Endothelial cell of umbilical vein (primary cell): ENCODE measurements around the gene CDHR5. TPM values are rescaled to one million over a fixed set of nuclear protein-coding genes. Genes with fewer than 3 reads are reported as not detected.
"Not testable (repeated sequence)": the region's sequence is repeated elsewhere in the genome, so short reads cannot be mapped to it uniquely, and the experiment has no call there.

Experiments used
- BruUV-seq: library from RNA; stranded (reverse); fragments of 400-500 nt; replicated peaks from 2 replicates; lab custom pipeline; 2021; lab: Mats Ljungman, UMichigan
- CTCF ChIA-PET: fragments of 300-600, 350-600 bp; sonication (Branson Sonifier 250); formaldehyde crosslinking; loops from one replicate; lab custom pipeline; 2021; ENCODE audit warnings: antibody characterized with exemption, inconsistent platforms; lab: Charles Lee
- POLR2A ChIA-PET: fragments of 300-600, 350-600 bp; sonication (Branson Sonifier 250); formaldehyde crosslinking; loops from one replicate; lab custom pipeline; 2021; ENCODE audit warnings: antibody characterized with exemption, inconsistent platforms; lab: Charles Lee
- DNase-seq: peaks from one replicate; pipeline ENCODE4 v3.0.0-alpha.2; 2011; ENCODE audit warnings: low read depth, low spot score
- FAIRE-seq: peaks from 2 replicates; lab custom pipeline; 2011; peaks lifted over from hg19 to GRCh38; lab: Jason Lieb, UNC
- H2AFZ ChIP-seq: 2 replicates; pipeline ENCODE4 v1.6.0; 2012; ENCODE audit warnings: low read depth, low read length, control low read depth, inconsistent platforms
- H3K27ac ChIP-seq: 2 replicates; pipeline ENCODE4 v1.5.1; 2011; ENCODE audit warnings: low read depth, mild to moderate bottlenecking, control low read depth, low read length, moderate library complexity; ENCODE audit not compliant: insufficient read depth
- H3K27me3 ChIP-seq, 2 experiments: 2 replicates each; pipeline versions ENCODE4 v1.6.0 to v1.6.1; 2011; ENCODE audit warnings: low read length in 2 of 2, mixed read lengths in 1 of 2; ENCODE audit not compliant: control insufficient read depth in 2 of 2, insufficient read depth in 2 of 2
- H3K36me3 ChIP-seq, 2 experiments: 2 replicates in 1 of 2; 3 replicates in 1 of 2; pipeline ENCODE4 v1.5.1; 2011; ENCODE audit warnings: low read length in 2 of 2, mild to moderate bottlenecking in 1 of 2, moderate library complexity in 1 of 2; ENCODE audit not compliant: control insufficient read depth in 2 of 2, insufficient read depth in 2 of 2; ENCODE audit errors: extremely low read depth in 1 of 2
- H3K4me1 ChIP-seq: 3 replicates; pipeline ENCODE4 v1.5.1; 2011; ENCODE audit warnings: mild to moderate bottlenecking, low read length; ENCODE audit not compliant: control insufficient read depth, insufficient read depth; ENCODE audit errors: extremely low read depth
- H3K4me2 ChIP-seq: 2 replicates; pipeline ENCODE4 v1.6.1; 2011; ENCODE audit warnings: low read length, control low read depth, mixed read lengths; ENCODE audit not compliant: insufficient read depth
- H3K4me3 ChIP-seq, 3 experiments: fragments of 200-600 bp in 1 of 3; sonication (generic), shearing (Covaris generic) in 1 of 3; replicated peaks in 1 of 3; 2 replicates each; pipeline ENCODE4 v1.5.1; 2011 to 2016; ENCODE audit warnings: control low read depth in 3 of 3, low read length in 3 of 3, mild to moderate bottlenecking in 2 of 3, inconsistent platforms in 1 of 3, low read depth in 1 of 3, moderate library complexity in 1 of 3; ENCODE audit not compliant: insufficient read depth in 1 of 3
- H3K79me2 ChIP-seq: 2 replicates; pipeline ENCODE4 v1.6.0; 2012; ENCODE audit warnings: low read length, inconsistent platforms; ENCODE audit not compliant: control insufficient read depth, insufficient read depth
- H3K9ac ChIP-seq: replicated peaks from 2 replicates; pipeline ENCODE3; 2011; ENCODE audit warnings: low read length, control low read depth; ENCODE audit not compliant: insufficient read depth; ENCODE audit errors: extremely low read depth
- H3K9me1 ChIP-seq: replicated peaks from 3 replicates; pipeline ENCODE4 v1.6.0; 2011; ENCODE audit warnings: mild to moderate bottlenecking, low read length; ENCODE audit not compliant: control insufficient read depth, insufficient read depth; ENCODE audit errors: extremely low read depth
- H3K9me3 ChIP-seq: replicated peaks from 2 replicates; pipeline ENCODE4 v1.5.1; 2012; ENCODE audit warnings: low read length, inconsistent platforms; ENCODE audit not compliant: control insufficient read depth, insufficient read depth
- H4K20me1 ChIP-seq: replicated peaks from 2 replicates; pipeline ENCODE3; 2011; ENCODE audit warnings: mild to moderate bottlenecking, low read length; ENCODE audit not compliant: control insufficient read depth, insufficient read depth; ENCODE audit errors: extremely low read depth
- EZH2 ChIP-seq: IDR thresholded peaks from 2 replicates; pipeline ENCODE4 v1.6.1; 2012; ENCODE audit warnings: borderline replicate concordance, low read depth, mild to moderate bottlenecking, moderate library complexity, low read length, inconsistent platforms; ENCODE audit not compliant: severe bottlenecking
- FOS ChIP-seq: IDR thresholded peaks from 2 replicates; pipeline ENCODE4 v1.6.1; 2011; ENCODE audit warnings: mild to moderate bottlenecking, low read length, moderate library complexity, borderline replicate concordance; ENCODE audit not compliant: insufficient read depth
- GATA2 ChIP-seq: IDR thresholded peaks from 2 replicates; pipeline ENCODE4 v1.7.0; 2011; ENCODE audit warnings: low read depth, mild to moderate bottlenecking, moderate library complexity, mixed read lengths, low read length; ENCODE audit not compliant: insufficient read length, insufficient read depth
- JUN ChIP-seq: IDR thresholded peaks from 2 replicates; pipeline ENCODE4 v1.6.1; 2011; ENCODE audit warnings: borderline replicate concordance, low read depth; ENCODE audit not compliant: insufficient read length, insufficient read depth
- MAX ChIP-seq: IDR thresholded peaks from 2 replicates; pipeline ENCODE4 v1.6.1; 2011; ENCODE audit not compliant: insufficient read depth, insufficient read length
- MYC ChIP-seq: IDR thresholded peaks from one replicate; pipeline ENCODE4 v1.6.1; 2011; ENCODE audit warnings: mild to moderate bottlenecking, low read depth, low read length
- POLR2A ChIP-seq: IDR thresholded peaks from 2 replicates; pipeline ENCODE4 v1.6.1; 2012; ENCODE audit warnings: low read depth, mild to moderate bottlenecking, control low read depth, low read length
- POLR2AphosphoS5 ChIP-seq: IDR thresholded peaks from 2 replicates; pipeline ENCODE4 v1.6.1; 2012; ENCODE audit warnings: low read depth, mild to moderate bottlenecking, control low read depth, low read length, moderate library complexity; ENCODE audit not compliant: insufficient read depth
- dilution Hi-C: fragments of 300-500 bp; cut with MboI; formaldehyde crosslinking; loops from one replicate; pipeline ENCODE4 v1.15.0; 2019; ENCODE audit warnings: low sequenced_read_pairs; ENCODE audit not compliant: extremely low pct_ligation_motif_present
- intact Hi-C: fragments of 100-400 bp; cut with micrococcal nuclease; formaldehyde crosslinking; loops from one replicate; pipeline ENCODE4 v1.10.0; 2022
- polyA plus RNA-seq, 4 experiments: library from polyadenylated mRNA; depleted of rRNA in 3 of 4; stranded (reverse) in 3 of 4; unstranded in 1 of 4; fragments of >200 nt; gene quantifications; 2 replicates each; pipeline versions ENCODE4 v1.2.1 to v1.2.3, GENCODE V29; 2011 to 2012; ENCODE audit warnings: missing spikeins in 1 of 4
- total RNA-seq: library from RNA; stranded (reverse); gene quantifications from 2 replicates; pipeline ENCODE4 v1.2.3, GENCODE V29; 2021
- TF ChIP-seq, protein P1 (sequence below), 2 donors: IDR thresholded peaks; 1 replicate in 1 of 2; 2 replicates in 1 of 2; pipeline ENCODE4 v1.5.1; 2011; ENCODE audit warnings: low read length in 2 of 2, mild to moderate bottlenecking in 2 of 2, moderate library complexity in 2 of 2, control low read depth in 1 of 2, inconsistent platforms in 1 of 2, low read depth in 1 of 2; ENCODE audit not compliant: insufficient read depth in 1 of 2; ENCODE audit errors: extremely low read depth in 1 of 2

CDHR5 gene
- total and polyA plus RNA-seq, 2 donors (not counting 3 experiments of a cell fraction or from before 2014, with no cell fraction given) = not detected

DNA sequence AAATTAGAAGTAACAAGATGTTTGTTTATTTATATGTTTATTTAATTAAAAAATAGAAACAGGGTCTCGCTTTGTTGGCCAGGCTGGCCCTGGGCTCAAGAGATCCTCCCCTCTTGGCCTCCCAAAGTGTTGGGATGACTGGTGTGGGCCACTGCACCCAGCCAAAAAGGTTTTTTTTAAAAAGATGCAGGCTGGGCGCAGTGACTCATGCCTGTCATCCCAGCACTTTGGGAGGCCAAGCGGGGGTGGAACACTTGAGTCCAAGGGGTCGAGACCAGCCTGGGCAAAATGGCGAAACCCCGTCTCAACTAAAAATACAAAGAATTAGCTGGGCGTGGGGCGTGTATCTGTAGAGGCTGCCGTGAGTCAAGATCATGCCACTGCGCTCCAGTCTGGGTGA lies 25.7 kb upstream of the CDHR5 start:
- no TSS peak for BruUV-seq
- H2AFZ ChIP-seq = no peak overlapping the region
- H3K36me3 ChIP-seq = peaks cover 0 to 12% of the 10 kb centered on the region in 2 experiments
- ChIA-PET CTCF (no interaction called here), POLR2A (no interaction called here)
- no peak overlapping the region for H3K27ac ChIP-seq
- H3K9me3 ChIP-seq = no peaks in the 10 kb centered on the region
- intact Hi-C loops (no loop called here), dilution Hi-C loops (no loop called here)
- H3K4me2 ChIP-seq = no peak overlapping the region
- no peaks in the 10 kb centered on the region for H3K27me3 ChIP-seq
- H3K9me1 ChIP-seq = no peaks in the 10 kb centered on the region
- H3K79me2 ChIP-seq = no peaks in the 10 kb centered on the region
- no peaks in the 10 kb centered on the region for H4K20me1 ChIP-seq
- TF ChIP-seq EZH2 (no peak), JUN (no peak), MAX (no peak), MYC (no peak), POLR2AphosphoS5 (no peak), POLR2A (no peak), GATA2 (no peak), FOS (no peak)
- TF ChIP-seq, protein P1, sequence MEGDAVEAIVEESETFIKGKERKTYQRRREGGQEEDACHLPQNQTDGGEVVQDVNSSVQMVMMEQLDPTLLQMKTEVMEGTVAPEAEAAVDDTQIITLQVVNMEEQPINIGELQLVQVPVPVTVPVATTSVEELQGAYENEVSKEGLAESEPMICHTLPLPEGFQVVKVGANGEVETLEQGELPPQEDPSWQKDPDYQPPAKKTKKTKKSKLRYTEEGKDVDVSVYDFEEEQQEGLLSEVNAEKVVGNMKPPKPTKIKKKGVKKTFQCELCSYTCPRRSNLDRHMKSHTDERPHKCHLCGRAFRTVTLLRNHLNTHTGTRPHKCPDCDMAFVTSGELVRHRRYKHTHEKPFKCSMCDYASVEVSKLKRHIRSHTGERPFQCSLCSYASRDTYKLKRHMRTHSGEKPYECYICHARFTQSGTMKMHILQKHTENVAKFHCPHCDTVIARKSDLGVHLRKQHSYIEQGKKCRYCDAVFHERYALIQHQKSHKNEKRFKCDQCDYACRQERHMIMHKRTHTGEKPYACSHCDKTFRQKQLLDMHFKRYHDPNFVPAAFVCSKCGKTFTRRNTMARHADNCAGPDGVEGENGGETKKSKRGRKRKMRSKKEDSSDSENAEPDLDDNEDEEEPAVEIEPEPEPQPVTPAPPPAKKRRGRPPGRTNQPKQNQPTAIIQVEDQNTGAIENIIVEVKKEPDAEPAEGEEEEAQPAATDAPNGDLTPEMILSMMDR (IDR thresholded peaks at IDR 0.05; ENCODE audit: extremely low read depth in 1 of 2, insufficient read depth in 1 of 2, low read depth in 1 of 2, low read length in 2 of 2) = no peak
- no peak overlapping the region for H3K4me3 ChIP-seq
- H3K4me1 ChIP-seq = no peaks in the 10 kb centered on the region
- H3K9ac ChIP-seq = no peak overlapping the region
- DNase-seq (no peak), FAIRE-seq (no peak)

DNA sequence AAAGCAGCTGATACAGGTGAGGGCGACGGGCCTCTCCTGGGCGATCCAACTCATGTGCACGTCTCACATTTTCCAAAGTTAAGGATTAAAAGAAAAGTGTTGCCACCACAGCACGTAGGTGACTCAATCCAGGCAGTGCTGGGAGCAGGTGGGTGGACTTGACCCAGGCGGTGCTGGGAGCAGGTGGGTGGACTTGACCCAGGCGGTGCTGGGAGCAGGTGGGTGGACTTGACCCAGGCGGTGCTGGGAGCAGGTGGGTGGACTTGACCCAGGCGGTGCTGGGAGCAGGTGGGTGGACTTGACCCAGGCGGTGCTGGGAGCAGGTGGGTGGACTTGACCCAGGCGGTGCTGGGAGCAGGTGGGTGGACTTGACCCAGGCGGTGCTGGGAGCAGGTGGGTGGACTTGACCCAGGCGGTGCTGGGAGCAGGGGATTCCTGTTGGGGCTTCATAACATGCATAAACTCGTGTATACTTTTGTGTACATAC lies 23.0 kb upstream of the CDHR5 start:
- H4K20me1 ChIP-seq, H3K4me2 ChIP-seq, H3K9ac ChIP-seq, dilution Hi-C loops, H3K27ac ChIP-seq, H3K27me3 ChIP-seq, CTCF ChIA-PET, H2AFZ ChIP-seq, H3K79me2 ChIP-seq, POLR2A ChIA-PET, FAIRE-seq, BruUV-seq, H3K9me1 ChIP-seq, DNase-seq, H3K4me1 ChIP-seq, H3K9me3 ChIP-seq, H3K4me3 ChIP-seq, intact Hi-C loops: not testable (repeated sequence)
- H3K36me3 ChIP-seq = peaks cover 0 to 16% of the 10 kb centered on the region in 2 experiments
